Activated CD4-positive, alpha-beta T cell treated with anti-CD3 and anti-CD28 coated beads, Interleukin-2, amount 50 U/mL, for 48 hours (primary cell): Measurements from ENCODE around the gene HEATR5A.
A peak's percentile ranks its signal among the peaks of the same experiment; 100 is the strongest.
"Not testable (repeated sequence)": the region's sequence is repeated elsewhere in the genome, so short reads cannot be mapped to it uniquely, and the experiment has no call there.

Experiments used
- DNase-seq, 2 experiments: peaks; one replicate each; pipeline ENCODE4 v3.0.0-alpha.2; 2020

HEATR5A gene

GRCh38 chr14:31255918-31256317 lies 164.4 kb downstream of the HEATR5A start:
- DNase-seq, result not testable (repeated sequence)

GRCh38 chr14:31255286-31255685 lies 165.1 kb downstream of the HEATR5A start:
- no peak for DNase-seq

GRCh38 chr14:31253746-31254471 lies 166.4 kb downstream of the HEATR5A start:
- DNase-seq, result no peak

GRCh38 chr14:31252865-31253264 lies 167.5 kb downstream of the HEATR5A start:
- no peak for DNase-seq

- no peak for DNase-seq
Observed at GRCh38 chr14:31251028-31251958, 169.1 kb downstream of the HEATR5A start.

- no peak for DNase-seq
Observed at GRCh38 chr14:31244626-31245025, 175.7 kb downstream of the HEATR5A start.

- peak; percentile 24 to 43 for DNase-seq
Observed at GRCh38 chr14:31243860-31244259, 176.5 kb downstream of the HEATR5A start.

- DNase-seq, result not testable (repeated sequence)
Observed at GRCh38 chr14:31242161-31242940, 178.0 kb downstream of the HEATR5A start.
